ENCODE measurements around the gene TTBK1.

Gene TTBK1

GRCh38 chr6:43242908-43243663 is at the start of gene TTBK1:
Gene TTBK1, plus strand, starts transcription at chr6:43243481. Its CDS starts 3,180 bp downstream, at chr6:43246661.
- no peak for DNase-seq (ENCODE audit: low read depth in 3 of 3)

DNA sequence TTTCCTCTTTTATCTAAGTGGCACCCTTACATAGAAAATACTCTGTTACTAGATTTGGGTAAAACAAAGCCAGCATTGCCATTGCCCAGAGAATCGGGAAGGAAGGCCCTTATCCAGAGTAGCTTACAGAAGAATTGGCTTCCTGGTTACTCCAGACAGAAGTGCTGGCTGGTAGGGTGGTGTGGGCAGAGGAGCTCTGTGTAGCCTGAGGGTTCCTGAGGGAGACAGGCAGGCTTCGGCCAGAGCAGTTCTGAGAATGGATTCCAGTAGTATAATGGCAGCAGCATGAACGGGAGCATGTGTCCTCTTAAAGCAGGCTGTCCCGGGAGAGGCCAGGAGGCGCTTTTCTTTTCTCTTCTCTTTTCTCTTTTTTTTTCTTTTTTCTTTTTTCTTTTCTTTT is 49.4 kb upstream of the TTBK1 start:
- no peak for DNase-seq (ENCODE audit: low read depth in 3 of 3)

DNA sequence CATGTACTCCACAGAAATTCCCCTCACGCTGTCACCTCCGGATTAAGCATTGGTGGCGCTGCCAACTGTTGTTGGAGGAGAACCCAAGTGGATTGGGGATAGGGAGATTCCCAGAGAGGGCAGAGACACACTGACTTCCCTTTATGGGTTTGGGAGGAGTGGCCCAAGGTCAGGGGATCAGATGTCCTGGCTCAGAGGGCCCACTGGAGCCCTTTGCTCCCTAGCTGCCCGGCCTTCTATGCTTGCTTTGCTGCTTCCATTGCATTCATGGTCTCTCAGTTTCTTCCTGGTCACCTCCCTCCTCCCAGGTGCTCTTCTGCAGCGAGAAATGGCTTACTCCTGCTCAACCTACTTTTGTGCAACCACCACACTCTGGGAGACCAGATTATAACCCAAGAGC is 46.9 kb upstream of the TTBK1 start:
- DNase-seq (ENCODE audit: low read depth in 3 of 3): no peak

DNA sequence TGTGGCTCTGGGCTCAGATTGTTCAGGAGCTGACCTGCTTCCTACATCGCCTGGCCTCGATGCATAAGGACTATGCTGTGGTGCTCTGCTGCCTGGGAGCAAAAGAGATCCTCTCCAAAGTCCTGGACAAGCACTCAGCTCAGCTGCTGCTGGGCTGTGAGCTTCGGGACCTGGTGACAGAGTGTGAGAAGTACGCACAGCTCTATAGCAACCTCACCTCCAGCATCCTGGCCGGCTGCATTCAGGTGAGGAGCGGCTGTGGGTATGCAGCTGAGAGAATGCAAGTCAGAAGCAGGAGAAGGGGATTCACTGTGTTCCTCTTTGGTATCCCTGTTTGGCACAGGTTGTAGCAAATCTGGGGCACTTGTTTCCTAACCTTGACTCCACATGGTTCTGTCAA is 43.4 kb upstream of the TTBK1 start:
- no peak for DNase-seq (ENCODE audit: low read depth in 3 of 3)

GRCh38 chr6:43200541-43200940 is 42.7 kb upstream of the TTBK1 start:
- no peak for DNase-seq (ENCODE audit: low read depth in 3 of 3)

GRCh38 chr6:43202451-43202850 is 40.8 kb upstream of the TTBK1 start:
- DNase-seq (ENCODE audit: low read depth in 3 of 3): no peak

DNA sequence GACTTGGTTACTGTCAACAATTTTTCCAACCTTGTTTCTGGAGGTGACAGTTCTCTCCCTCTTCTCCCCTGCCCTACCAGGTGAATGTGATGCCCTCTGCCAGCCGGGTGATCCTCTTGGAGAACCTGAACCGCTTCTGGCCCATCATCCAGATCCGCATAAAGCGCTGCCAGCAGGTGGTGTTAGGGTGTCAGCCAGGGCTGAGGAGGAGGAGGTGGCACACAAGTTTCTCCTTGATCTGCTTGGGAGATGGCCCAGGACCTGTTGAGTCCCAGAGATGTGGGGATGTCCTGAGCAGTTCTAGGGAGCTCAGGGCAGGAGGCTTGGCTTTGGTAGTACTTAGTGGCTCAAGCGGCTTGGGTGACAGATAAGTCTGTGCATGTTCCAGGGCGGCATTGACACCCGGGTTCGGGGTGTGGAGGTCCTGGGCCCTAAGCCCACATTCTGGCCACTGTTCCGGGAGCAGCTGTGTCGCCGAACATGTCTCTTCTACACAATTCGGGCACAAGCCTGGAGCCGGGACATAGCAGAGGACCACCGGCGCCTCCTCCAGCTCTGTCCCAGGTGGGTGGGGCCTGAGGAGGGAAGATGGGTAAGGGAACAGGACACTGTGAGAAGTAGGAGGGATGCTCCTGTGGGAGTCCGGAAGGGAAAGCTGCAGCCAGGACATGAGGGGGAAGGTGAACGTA is 40.1 kb upstream of the TTBK1 start:
- no peak for DNase-seq (ENCODE audit: low read depth in 3 of 3)

GRCh38 chr6:43203718-43204095 is 39.6 kb upstream of the TTBK1 start:
- no peak for DNase-seq (ENCODE audit: low read depth in 3 of 3)

GRCh38 chr6:43204271-43205105 is 38.8 kb upstream of the TTBK1 start:
- no peak for DNase-seq (ENCODE audit: low read depth in 3 of 3)

- no peak for DNase-seq (ENCODE audit: low read depth in 3 of 3)
Measured at GRCh38 chr6:43205849-43206248, 37.4 kb upstream of the TTBK1 start.

- DNase-seq (ENCODE audit: low read depth in 3 of 3): no peak
Measured at GRCh38 chr6:43207286-43207685, 36.0 kb upstream of the TTBK1 start.

GRCh38 chr6:43211955-43212354 is 31.3 kb upstream of the TTBK1 start:
- DNase-seq (ENCODE audit: low read depth in 3 of 3): no peak

GRCh38 chr6:43213431-43213830 is 29.9 kb upstream of the TTBK1 start:
- DNase-seq (ENCODE audit: low read depth in 3 of 3): no peak

- no peak for DNase-seq (ENCODE audit: low read depth in 3 of 3)
Measured at GRCh38 chr6:43215066-43215465, 28.2 kb upstream of the TTBK1 start.

GRCh38 chr6:43216200-43216599 is 27.1 kb upstream of the TTBK1 start:
- no peak for DNase-seq (ENCODE audit: low read depth in 3 of 3)

DNA sequence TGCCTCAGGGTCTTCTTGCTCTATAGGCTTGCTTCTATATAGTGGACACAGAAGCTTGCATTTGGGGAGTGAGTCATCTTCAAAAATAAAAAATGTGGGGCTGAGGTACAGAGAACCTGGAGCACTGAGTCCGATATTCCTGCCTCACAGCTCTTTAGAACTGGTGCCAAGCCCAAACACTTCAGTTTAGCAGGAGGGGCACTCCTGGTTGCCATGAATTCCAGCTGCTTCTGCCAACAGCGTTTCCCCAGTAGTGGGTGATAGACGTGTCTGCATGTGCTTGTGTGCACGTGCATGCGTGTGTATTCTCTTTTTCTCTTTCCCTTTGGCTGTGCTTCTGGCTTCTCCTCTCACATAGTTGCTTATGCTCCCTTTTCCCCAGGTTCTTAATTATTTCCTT is 25.9 kb upstream of the TTBK1 start:
- no peak for DNase-seq (ENCODE audit: low read depth in 3 of 3)

- DNase-seq (ENCODE audit: low read depth in 3 of 3): no peak
Measured at GRCh38 chr6:43219119-43219518, 24.2 kb upstream of the TTBK1 start.

DNA sequence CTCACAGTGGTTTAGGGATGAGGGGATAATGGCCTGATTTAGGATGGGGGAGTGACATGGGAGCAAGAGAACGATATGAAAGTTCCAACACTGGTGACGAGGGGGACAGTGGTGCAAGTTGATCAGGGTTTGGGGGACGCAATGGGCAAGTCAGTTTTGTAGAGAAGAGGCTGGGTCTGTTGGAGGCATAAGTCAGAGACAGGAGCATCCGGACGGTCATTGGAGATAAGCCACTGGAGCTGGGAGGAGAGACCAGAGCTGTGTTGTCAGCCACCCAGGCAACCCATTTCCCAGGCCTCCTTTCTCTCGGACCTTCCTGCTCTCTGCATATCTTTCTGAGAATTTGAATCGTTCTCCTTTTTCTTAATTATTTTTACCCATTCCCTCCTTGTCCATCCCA is 23.5 kb upstream of the TTBK1 start:
- DNase-seq (ENCODE audit: low read depth in 3 of 3): no peak

- no peak for DNase-seq (ENCODE audit: low read depth in 3 of 3)
Measured at GRCh38 chr6:43220439-43220951, 22.8 kb upstream of the TTBK1 start.

- no peak for DNase-seq (ENCODE audit: low read depth in 3 of 3)
Measured at GRCh38 chr6:43221046-43221972, 22.0 kb upstream of the TTBK1 start.

DNA sequence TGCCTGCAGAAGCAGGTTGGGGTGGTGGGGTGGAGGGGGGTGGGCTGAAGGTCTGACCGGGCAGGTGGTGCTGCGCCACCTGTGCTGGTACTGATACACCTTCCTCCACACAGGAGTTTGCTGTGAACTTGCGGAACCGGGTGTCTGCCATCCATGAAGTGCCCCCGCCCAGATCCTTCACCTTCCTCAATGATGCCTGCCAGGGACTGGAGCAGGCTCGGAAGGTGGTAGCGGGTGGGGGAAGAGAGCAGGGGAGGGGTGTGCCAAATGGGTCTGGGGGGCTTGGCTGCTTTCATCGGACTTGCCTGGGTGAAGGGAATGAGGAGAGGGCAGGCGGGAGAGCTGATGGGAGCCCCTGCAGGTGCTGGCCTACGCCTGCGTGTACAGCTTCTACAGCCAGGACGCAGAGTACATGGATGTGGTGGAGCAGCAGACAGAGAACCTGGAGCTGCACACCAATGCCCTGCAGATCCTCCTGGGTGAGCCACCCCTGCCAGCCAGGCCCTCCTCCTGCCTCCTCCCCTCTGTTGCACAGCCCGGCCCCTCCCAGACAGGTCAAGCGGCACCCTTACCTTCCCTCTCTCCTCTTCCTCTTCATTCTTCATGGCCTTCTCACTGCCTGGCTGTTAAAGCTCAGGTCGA is 20.7 kb upstream of the TTBK1 start:
- DNase-seq (ENCODE audit: low read depth in 3 of 3): no peak

Measured in stimulated activated CD4-positive, alpha-beta T cell treated with anti-CD3 and anti-CD28 coated beads, TNF-alpha, amount 100 ng/mL, for 48 hours (primary cell).